Iris pigment epithelial cell (primary cell): ENCODE measurements around the gene SNX15.

Experiments
- DNase-seq: peaks from one replicate; pipeline ENCODE4 v3.0.0-alpha.2; 2011; ENCODE audit warnings: low read depth

The SNX15 gene

DNA sequence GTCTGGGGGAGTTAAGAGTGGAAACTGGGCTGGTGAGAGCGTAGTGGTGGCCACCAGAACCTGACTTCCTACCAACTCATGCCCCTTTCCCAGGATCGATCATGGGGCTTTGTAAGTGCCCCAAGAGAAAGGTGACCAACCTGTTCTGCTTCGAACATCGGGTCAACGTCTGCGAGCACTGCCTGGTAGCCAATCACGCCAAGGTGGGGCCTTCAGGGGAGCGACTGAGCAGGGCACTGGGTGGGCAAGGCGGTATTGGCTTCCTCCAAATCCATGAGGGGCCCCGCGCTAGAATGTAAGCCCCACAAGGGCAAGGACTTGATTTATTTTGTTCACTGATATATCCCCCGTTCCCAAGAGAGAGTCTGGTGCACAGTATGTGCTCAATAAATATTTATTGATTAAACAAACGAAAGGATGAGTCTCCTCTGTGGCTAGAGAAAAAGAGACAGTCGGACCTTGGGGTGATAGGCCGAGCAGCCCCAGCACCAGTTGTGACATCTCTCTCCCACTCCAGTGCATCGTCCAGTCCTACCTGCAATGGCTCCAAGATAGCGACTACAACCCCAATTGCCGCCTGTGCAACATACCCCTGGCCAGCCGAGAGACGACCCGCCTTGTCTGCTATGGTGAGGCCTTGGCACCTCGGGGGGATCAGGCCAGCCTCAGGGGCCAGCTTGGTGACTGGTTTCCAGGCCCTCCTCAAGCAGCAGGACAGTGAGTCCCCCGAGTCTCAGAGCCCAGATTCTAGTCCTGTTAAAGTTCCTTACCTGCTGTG is 57.5 kb downstream of the SNX15 start:
- DNase-seq: no peak

DNA sequence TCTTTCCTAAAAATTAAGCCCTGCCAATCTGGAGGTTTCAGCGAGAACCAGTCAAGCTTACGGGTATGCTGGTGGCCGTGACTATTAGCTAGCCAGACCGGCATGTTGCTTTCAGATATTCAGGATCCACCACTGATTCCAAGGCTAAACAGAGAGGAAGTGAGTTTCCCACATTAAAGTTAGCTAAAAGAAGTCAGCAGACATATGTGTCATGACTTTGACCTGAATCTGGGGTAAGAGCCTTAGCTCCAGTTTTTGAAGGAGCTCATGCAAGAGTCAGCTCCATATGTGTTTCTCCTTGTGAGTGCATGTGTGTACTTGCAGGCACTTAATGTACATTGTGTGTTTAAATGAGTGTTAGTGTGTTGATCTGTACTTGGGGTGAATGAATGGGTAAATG is 58.2 kb downstream of the SNX15 start:
- DNase-seq: no peak

DNA sequence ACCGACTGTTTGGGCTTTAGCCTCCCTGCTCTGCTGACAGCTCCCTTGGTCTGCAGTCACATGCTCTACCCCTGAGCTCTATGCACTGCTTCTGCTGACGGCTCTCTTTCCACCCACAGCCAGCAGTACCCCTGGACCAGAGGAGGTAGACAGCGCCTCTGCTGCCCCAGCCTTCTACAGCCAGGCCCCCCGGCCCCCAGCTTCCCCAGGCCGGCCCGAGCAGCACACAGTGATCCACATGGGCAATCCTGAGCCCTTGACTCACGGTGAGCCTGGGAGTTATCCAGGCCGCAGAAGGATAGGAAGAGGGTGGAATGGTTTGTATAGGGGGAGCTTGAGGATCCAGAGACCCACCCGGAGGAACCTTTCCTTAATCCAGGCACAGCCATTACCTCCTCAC is 59.6 kb downstream of the SNX15 start:
- no peak for DNase-seq

DNA sequence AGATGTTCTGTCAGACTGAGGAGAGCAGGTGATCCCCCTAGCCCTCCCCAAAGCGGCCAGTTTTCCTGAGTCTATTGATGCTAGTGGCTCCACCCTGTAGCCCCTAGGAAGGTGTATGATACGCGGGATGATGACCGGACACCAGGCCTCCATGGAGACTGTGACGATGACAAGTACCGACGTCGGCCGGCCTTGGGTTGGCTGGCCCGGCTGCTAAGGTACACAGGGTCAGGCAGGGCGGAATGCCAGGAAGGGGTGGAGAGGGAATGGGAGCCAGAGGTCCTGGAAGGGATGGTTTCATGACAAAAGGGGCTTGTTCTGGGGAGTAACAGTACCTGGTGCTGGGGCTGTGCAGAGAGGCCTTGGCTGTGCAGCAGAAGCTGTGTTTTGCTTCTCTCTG is 60.0 kb downstream of the SNX15 start:
- DNase-seq: no peak

DNA sequence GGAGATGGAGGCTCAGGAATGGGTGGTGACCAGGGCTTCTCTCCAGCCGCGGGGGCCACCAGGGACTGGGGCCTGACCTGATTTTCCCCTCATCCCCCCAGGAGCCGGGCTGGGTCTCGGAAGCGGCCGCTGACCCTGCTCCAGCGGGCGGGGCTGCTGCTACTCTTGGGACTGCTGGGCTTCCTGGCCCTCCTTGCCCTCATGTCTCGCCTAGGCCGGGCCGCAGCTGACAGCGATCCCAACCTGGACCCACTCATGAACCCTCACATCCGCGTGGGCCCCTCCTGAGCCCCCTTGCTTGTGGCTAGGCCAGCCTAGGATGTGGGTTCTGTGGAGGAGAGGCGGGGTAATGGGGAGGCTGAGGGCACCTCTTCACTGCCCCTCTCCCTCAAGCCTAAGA is 60.6 kb downstream of the SNX15 start:
- DNase-seq: no peak

DNA sequence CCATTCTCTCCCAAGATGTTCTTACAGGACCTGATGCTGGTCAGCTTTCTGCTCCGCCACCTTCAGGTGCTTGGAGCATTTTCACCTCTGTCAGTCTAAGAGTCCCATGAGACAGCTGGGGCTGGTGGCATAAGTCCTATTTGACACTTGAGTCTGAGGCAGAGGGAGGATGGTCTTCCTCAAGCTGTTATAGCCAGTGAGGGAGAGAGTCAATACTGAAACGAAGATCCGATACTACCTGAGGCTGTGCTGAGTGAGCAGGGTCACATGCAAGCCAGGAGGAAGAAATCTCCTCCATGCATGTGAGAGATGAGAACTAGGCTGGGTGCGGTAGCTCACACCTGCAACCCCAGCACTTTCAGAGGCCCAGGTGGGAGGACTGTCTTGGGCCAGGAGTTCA is 62.4 kb downstream of the SNX15 start:
- DNase-seq: no peak
